Measurements from ENCODE around the gene HBG1.

- TF ChIP-seq POLR2A (IDR thresholded peaks at IDR 0.05) (no peak), CTCF (IDR thresholded peaks at IDR 0.05) (no peak)
These were observed 3.2 kb upstream of the HBG1 start for GRCh38 chr11:5252919-5253265.

Measured in esophagus squamous epithelium (tissue), 4 donors.